RKO (cell line): Measurements from ENCODE around the gene ABHD12B.

Source experiments
- DNase-seq: peaks from one replicate; pipeline ENCODE4 v3.0.0-alpha.2; 2016; ENCODE audit warnings: low spot score

The ABHD12B gene

GRCh38 chr14:50871914-50872732 is at the start of gene ABHD12B:
Gene ABHD12B (plus strand): TSS chr14:50872053. CDS start chr14:50872175, 122 bp downstream.
- no peak for DNase-seq

- DNase-seq: no peak
These were observed 49.3 kb upstream of the ABHD12B start for GRCh38 chr14:50822501-50823042.

GRCh38 chr14:50823051-50823761 is 48.6 kb upstream of the ABHD12B start:
- DNase-seq: no peak

- no peak for DNase-seq
These were observed 47.9 kb upstream of the ABHD12B start for GRCh38 chr14:50823762-50824636.

- DNase-seq: no peak
These were observed 46.5 kb upstream of the ABHD12B start for GRCh38 chr14:50825307-50825706.

- no peak for DNase-seq
These were observed 45.2 kb upstream of the ABHD12B start for GRCh38 chr14:50826681-50827080.

GRCh38 chr14:50828721-50829488 is 42.9 kb upstream of the ABHD12B start:
- DNase-seq: no peak

- no peak for DNase-seq
These were observed 42.3 kb upstream of the ABHD12B start for GRCh38 chr14:50829489-50830043.

GRCh38 chr14:50830044-50830931 is 41.6 kb upstream of the ABHD12B start:
- peak; percentile 46 for DNase-seq

- peak; percentile 79 for DNase-seq
These were observed 40.7 kb upstream of the ABHD12B start, which contains the start of gene NIN for GRCh38 chr14:50830932-50831725. Gene NIN (minus strand): TSS chr14:50831162. CDS start chr14:50822056, 9,106 bp downstream.

- DNase-seq: no peak
These were observed 40.1 kb upstream of the ABHD12B start for GRCh38 chr14:50831726-50832168.

- DNase-seq: no peak
These were observed 38.8 kb upstream of the ABHD12B start for GRCh38 chr14:50832935-50833630.

GRCh38 chr14:50834802-50835276 is 37.0 kb upstream of the ABHD12B start:
- DNase-seq: no peak

GRCh38 chr14:50835280-50835679 is 36.6 kb upstream of the ABHD12B start:
- no peak for DNase-seq

GRCh38 chr14:50836515-50836914 is 35.3 kb upstream of the ABHD12B start:
- peak; percentile 43 for DNase-seq

- no peak for DNase-seq
These were observed 34.6 kb upstream of the ABHD12B start for GRCh38 chr14:50837271-50837670.

- DNase-seq: no peak
These were observed 33.9 kb upstream of the ABHD12B start for GRCh38 chr14:50837850-50838470.

GRCh38 chr14:50839048-50839447 is 32.8 kb upstream of the ABHD12B start:
- DNase-seq: no peak
